A549 treated with CpdA at 1 μM for 4 hours (cell line): ENCODE measurements around the gene HRAS. TPM values are rescaled to one million over a fixed set of nuclear protein-coding genes. Genes with fewer than 3 reads are reported as not detected.

Experiments used
- total RNA-seq: library from RNA; stranded (reverse); fragments of 200-300 nt; extraction: Qiagen RNA extraction; gene quantifications from 5 replicates; pipeline ENCODE4 v1.2.3, GENCODE V29; 2022; ENCODE audit warnings: low read depth

The HRAS gene
- total RNA-seq = 92.4 to 151 TPM (median 143 TPM) in 5 replicates

DNA sequence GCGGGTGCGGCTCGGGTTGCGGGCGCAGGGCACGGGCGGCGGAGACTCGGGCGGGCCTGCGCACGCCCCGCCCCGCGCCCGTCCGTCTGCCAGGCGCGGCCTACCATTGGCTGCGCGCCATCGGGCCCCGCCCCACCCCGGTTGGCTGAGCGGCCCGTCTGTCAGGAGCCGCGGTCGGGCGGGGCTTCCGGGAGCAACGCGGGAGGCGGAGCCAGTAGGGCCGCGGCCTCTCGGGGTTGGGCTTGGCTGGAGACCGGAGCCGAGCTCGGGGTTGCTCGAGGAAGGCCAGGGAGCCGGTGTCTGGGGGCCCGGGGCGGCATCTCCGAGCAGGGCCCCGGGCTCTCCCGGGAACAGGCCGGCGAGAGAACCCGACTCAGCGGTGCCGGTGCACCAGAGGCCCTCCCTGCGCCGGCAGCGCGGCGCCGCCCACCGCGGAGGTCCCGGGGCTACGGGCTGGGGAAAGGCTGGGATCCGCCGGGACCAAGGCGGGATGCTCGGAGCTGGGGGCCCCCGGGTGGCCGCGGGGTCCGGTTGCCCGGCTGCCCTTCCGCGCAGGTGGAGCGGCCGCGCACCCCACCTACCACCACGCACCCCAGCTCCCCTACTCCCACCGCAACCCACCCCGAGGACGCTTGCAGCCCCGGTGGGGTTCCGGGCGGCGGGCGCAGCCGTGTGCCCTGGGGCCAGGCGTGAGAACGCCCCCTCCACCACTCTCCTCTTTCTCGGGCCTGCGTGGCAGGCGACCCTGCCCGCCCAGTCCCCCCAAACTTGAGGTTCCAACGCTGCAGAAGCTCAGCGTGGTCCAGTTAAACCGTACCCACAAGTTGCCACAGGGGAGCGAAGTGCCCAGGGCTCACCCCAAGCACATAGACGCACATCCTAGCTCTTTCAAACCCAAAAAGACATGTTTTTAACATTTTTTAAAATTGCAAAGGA, at the start of gene HRAS:
Gene HRAS, minus strand, starts transcription at position 58 of the 936 bp plus-strand sequence.

DNA sequence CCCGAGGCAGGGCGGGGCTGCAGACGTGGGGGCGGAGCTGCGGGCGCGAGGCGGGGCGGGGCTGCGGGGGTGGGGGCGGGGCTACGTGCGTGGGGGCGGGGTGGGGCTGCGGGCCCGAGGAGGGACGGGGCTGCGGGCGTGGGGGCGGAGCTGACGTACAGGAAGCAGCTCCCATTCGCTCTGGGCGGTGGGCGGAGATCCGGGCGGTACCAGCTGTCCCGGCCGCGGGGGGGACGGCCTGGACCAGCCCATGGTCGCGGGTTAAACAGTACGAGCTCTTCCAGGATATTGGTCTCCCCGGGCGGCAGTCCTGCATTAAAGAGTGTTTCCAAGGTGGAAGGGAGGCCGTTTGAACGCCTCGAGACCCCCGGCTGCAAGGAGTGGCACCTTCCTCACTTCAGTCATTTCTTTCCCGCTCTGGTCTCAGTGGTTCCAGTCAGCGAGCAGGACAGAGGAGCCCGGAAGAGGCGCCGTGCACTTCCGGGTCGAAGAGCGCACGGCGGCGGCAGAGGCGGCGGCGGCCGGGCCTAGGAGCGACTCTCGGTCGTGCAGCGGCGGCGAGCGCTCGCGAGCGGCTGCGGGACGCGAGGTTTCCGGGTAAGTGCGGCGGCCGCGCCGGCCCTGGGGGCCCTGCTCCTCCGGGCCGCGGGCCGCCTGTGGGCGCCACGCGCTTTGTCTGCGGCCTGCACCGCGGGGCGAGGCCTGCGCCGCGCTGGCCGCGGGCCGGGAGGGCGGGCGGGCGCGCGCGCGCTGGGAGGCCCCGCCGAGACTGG, 40.8 kb upstream of the HRAS start, which contains the start of gene PHRF1:
Gene PHRF1, plus strand, starts transcription at position 475 of the 773 bp plus-strand sequence. CDS start 5,043 bp downstream, outside the sequence.

DNA sequence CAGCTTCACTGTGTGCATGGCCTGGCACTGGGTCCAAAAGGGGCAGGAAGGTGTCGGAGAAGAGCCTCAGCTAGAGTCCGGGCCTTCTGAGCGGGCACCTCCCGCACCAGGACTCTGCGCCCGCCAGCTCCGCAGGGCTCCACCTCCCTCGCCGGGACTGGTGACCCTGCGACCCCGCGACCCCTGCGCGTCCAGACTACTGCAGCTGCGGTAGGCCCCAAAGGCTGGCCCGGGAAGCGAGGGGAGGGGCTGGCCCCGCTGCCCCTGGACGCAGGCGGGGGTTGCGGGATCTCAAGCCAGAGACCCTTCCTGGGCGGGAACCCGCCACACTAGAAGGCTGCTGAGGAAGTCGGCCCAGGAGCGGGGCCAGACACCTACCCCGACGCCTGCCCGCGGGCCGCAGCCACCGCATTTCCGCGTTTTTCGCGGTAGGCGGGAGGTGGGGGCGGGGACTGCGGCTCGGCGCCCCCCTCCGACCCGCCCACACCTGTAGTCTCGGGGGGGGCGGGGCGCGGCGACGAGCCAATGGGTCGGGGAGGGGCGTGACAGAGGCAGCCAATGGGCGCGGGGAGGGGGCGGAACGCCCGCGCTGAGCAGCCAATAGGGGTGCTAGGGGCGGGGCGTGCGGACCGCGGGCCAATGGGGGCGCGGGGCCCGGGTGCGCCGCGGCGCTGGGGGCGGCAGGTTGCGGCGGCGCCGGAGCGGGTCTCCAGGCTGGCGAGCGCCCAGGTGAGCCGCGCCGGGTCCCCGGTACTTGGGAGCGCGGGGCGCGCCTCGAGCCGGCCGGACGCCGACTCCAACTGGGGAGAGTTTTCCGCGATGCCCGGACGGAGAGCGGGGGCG, 25.1 kb upstream of the HRAS start, which contains the start of the genes LMNTD2 and RASSF7:
Gene LMNTD2, minus strand, starts transcription at position 434 of the 843 bp plus-strand sequence. Its CDS starts 22 bp downstream, at position 412.
Gene RASSF7, plus strand, starts transcription at position 666 of the 843 bp plus-strand sequence. CDS start 799 bp downstream, outside the sequence.

DNA sequence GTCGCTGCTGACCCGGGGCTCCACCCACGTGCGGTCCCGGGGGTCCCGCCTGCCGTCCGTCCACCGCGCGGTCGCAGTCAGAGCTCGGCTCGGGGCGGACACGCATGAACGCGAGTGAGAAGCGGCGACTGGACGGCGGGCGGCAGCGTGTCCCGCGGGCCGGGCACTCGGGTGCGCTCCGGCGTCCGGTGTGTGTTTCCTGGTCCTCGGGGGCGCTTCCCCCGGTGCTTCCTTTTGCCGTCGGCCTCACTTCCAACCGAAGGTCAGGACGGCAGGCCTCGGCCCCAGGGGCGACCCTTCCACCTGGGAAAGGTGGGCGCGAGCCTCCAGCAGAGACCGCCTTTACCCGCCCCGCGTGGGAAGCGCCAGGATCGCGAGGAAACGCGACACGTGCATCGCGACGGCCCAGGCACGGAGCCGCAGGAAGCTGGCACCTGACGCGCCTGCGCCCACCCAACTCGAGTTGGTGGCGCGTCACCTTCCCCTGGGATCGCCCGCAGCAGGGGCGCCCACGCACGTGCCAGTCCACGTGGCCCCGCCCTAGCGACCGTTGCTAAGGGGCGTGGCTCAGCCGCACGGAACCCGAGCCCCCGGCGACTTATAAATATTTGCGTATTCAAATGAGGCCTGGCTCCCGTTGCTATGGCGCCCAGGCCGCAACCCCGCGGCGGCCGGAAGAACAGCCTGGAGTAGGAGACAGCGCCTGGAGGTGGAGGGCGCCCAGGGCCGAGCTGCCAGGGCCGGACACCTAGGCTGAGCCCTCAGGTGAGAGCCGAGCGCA, 1.7 kb upstream of the HRAS start, which contains the start of gene LRRC56:
Gene LRRC56, plus strand, starts transcription at position 687 of the 781 bp plus-strand sequence. CDS start 3,158 bp downstream, outside the sequence.

DNA sequence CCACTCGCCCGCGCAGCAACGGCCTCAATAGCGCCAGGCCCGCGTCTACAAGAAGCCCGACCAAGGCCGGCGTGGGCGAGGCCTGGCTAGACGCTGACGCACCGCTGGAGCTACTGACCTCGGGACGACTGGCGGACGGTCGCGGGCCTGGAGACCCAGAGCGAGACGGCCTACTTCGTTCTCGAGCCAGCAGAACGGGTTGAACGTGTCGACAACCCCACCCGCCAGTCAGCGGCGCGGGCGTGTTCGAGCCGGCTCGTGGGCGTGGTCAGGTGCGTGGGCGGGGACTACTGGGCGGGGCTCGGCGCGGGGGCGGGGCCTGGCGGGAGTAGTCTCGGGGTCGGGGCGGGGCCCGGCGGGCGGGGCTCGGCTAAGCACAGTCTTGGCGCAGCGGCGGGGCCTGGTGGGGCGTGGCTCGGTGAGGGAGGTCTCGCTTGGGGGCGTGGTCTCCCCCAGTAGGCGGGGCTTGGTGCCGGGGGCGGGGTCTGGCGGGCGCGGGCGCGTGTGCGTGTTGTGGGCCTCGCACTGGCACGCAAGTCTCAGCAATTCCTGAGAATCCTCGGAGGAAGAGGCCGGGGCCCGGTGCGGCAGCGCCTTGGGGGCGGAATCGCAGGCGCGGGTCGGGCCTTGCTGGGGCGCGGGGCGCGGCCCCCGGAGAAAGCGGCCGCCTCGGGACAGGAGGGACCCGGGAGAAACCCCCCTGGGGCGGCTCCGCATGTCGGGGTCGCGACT, 28.2 kb downstream of the HRAS start, which contains the start of gene RNH1:
Gene RNH1, minus strand, starts transcription at position 248 of the 732 bp plus-strand sequence. CDS start 5,080 bp downstream, outside the sequence.

Other genes starting within 250 kb of the HRAS start
- gene PGGHG, start 246.4 kb downstream of the HRAS start, total RNA-seq = 8.3 to 14.0 TPM (median 9.9 TPM) in 5 replicates
- gene IFITM5, start 236.1 kb downstream of the HRAS start, total RNA-seq = 0.08 TPM in 1 of 5 replicates, not detected in the others
- gene IFITM2, start 227.8 kb downstream of the HRAS start, total RNA-seq = 55.4 to 67.4 TPM (median 60.2 TPM) in 5 replicates
- 0.24 to 0.82 TPM (median 0.49 TPM) in 4 of 5 replicates, not detected in the other for gene IFITM1, start 221.5 kb downstream of the HRAS start, total RNA-seq
- gene IFITM3, start 214.7 kb downstream of the HRAS start, total RNA-seq = 20.3 to 33.4 TPM (median 29.1 TPM) in 5 replicates
- 9.3 to 23.3 TPM (median 15.1 TPM) in 5 replicates for gene B4GALNT4, start 166.1 kb downstream of the HRAS start, total RNA-seq
- gene PKP3, start 141.4 kb downstream of the HRAS start, total RNA-seq = 31.0 to 40.9 TPM (median 35.4 TPM) in 5 replicates
- gene SIGIRR, start 120.6 kb downstream of the HRAS start, total RNA-seq = 58.8 to 99.8 TPM (median 88.2 TPM) in 5 replicates
- gene ANO9, start 93.6 kb downstream of the HRAS start, total RNA-seq = 0.51 to 1.2 TPM (median 0.77 TPM) in 5 replicates
- 35.2 to 48.4 TPM (median 45.1 TPM) in 5 replicates for gene PTDSS2, start 85.3 kb downstream of the HRAS start, total RNA-seq
- 122 to 172 TPM (median 165 TPM) in 5 replicates for gene RNH1, start 28.3 kb downstream of the HRAS start, total RNA-seq
- 0.55 to 0.74 TPM (median 0.66 TPM) in 5 replicates for gene LRRC56, start 2.0 kb upstream of the HRAS start, total RNA-seq
- gene LMNTD2, start 25.2 kb upstream of the HRAS start, total RNA-seq = 2.0 to 3.5 TPM (median 2.3 TPM) in 5 replicates
- 30.8 to 37.0 TPM (median 33.0 TPM) in 5 replicates for gene RASSF7, start 25.4 kb upstream of the HRAS start, total RNA-seq
- gene PHRF1, start 40.9 kb upstream of the HRAS start, total RNA-seq = 28.0 to 34.8 TPM (median 34.2 TPM) in 5 replicates
- gene IRF7, start 80.4 kb upstream of the HRAS start, total RNA-seq = 4.7 to 6.9 TPM (median 6.3 TPM) in 5 replicates
- gene CDHR5, start 89.4 kb upstream of the HRAS start, total RNA-seq = 0.03 to 0.19 TPM (median 0.03 TPM) in 3 of 5 replicates, not detected in the others
- not detected in 5 replicates for gene SCT, start 91.6 kb upstream of the HRAS start, total RNA-seq
- gene DRD4, start 101.7 kb upstream of the HRAS start, total RNA-seq = 0.13 to 0.41 TPM (median 0.28 TPM) in 4 of 5 replicates, not detected in the other
- gene DEAF1, start 159.6 kb upstream of the HRAS start, total RNA-seq = 25.7 to 36.7 TPM (median 34.9 TPM) in 5 replicates
- 8.9 to 11.1 TPM (median 10.7 TPM) in 5 replicates for gene TMEM80, start 160.2 kb upstream of the HRAS start, total RNA-seq
- gene EPS8L2, start 170.7 kb upstream of the HRAS start, total RNA-seq = 78.2 to 132 TPM (median 114 TPM) in 5 replicates
- gene TALDO1, start 211.9 kb upstream of the HRAS start, total RNA-seq = 415 to 447 TPM (median 432 TPM) in 5 replicates
- 38.5 to 51.7 TPM (median 45.2 TPM) in 5 replicates for gene GATD1, start 241.9 kb upstream of the HRAS start, total RNA-seq